GM12865 (cell line): ENCODE results near the gene NR4A3.

Experiments
- DNase-seq: peaks from one replicate; pipeline ENCODE4 v3.0.0; 2010; ENCODE audit warnings: low read depth
- H3K4me3 ChIP-seq: 2 replicates; pipeline ENCODE4 v1.5.1; 2011; ENCODE audit warnings: mild to moderate bottlenecking, low read depth, low read length, control low read depth
- TF ChIP-seq, protein P1 (sequence below): IDR thresholded peaks from 2 replicates; pipeline ENCODE4 v1.5.1; 2011; ENCODE audit warnings: low read length, control low read depth, low read depth, inconsistent platforms; ENCODE audit not compliant: insufficient read depth; ENCODE audit errors: missing control alignments

NR4A3 gene

DNA sequence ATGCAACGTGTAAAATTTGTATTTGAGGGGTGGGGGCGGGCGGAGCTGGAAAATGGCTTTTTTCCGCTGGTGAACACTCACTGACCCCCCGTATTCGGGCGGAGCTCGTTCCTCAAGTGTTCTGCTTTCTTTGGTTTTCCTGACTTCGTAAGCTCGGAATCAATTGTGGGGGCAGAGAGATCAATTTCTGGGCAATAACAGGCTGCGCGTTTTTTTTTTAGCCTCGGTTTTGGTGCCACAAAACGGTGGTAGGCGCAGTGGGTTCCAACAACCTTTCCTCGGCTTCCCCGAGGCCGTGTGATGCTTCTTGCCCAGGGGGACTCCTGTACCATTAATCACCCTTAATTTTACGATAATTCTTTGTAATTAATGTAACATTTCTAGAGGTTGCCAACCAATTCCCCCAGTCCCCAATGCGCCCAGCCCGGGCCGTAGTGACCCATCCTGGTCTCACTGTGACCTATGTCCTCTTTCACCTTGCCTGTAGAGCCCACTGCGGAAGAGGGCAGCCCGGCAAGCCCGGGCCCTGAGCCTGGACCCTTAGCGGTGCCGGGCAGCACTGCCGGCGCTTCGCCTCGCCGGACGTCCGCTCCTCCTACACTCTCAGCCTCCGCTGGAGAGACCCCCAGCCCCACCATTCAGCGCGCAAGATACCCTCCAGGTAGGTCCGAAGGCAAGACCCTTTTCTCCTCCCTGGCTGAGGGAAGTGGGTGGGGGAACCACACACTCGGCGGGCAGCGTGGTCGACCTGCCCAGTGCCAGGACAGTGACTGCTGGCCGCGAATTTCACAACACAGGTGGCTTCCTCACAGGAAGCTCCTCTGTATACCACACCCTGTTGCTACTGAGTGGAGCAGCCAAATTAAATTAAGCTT lies 3.7 kb downstream of the NR4A3 start:
- TF ChIP-seq, protein P1, sequence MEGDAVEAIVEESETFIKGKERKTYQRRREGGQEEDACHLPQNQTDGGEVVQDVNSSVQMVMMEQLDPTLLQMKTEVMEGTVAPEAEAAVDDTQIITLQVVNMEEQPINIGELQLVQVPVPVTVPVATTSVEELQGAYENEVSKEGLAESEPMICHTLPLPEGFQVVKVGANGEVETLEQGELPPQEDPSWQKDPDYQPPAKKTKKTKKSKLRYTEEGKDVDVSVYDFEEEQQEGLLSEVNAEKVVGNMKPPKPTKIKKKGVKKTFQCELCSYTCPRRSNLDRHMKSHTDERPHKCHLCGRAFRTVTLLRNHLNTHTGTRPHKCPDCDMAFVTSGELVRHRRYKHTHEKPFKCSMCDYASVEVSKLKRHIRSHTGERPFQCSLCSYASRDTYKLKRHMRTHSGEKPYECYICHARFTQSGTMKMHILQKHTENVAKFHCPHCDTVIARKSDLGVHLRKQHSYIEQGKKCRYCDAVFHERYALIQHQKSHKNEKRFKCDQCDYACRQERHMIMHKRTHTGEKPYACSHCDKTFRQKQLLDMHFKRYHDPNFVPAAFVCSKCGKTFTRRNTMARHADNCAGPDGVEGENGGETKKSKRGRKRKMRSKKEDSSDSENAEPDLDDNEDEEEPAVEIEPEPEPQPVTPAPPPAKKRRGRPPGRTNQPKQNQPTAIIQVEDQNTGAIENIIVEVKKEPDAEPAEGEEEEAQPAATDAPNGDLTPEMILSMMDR = no peak
- DNase-seq = no peak
- H3K4me3 ChIP-seq = peak overlapping the region; percentile 70

DNA sequence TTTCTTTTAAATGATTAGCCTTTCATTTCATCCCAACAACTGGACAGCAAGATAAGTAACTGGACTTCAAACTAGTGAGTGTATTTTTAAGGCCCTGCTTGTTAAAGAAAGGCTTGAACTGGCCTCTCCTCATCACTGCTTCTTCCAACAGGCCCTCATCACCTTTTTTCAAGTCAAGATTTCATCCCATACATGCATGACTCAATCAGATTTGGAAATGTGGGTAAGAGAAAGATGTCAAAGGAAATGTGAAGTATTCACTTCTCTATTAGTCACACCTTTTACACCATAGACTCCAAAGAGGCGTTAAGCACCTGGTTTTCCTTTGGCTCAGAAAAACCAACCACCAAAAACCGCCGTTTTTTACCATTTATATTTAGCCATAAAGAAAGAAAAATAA lies 4.9 kb downstream of the NR4A3 start:
- no peak overlapping the region for H3K4me3 ChIP-seq
- DNase-seq = no peak
- TF ChIP-seq, protein P1 = no peak

DNA sequence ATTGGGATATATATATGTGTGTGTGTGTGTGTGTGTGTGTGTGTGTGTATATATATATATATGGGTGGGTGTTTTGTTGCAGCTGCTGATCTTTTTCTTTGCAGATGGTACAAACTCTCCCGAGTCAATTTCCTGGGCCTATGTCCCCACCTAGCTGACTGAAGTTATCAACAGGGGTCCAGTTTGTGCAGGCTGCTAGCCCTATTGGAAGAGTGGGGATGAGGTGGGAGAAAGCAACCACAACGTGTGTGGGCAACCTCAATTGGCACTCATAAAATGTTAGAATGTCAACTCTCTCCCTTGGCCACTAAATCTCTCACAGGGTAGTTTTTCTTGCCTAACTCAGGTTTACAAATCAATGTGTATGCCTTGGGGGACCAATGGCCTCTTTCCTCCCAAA lies 5.6 kb downstream of the NR4A3 start:
- no peak for DNase-seq
- no peak overlapping the region for H3K4me3 ChIP-seq
- TF ChIP-seq, protein P1 = no peak

DNA sequence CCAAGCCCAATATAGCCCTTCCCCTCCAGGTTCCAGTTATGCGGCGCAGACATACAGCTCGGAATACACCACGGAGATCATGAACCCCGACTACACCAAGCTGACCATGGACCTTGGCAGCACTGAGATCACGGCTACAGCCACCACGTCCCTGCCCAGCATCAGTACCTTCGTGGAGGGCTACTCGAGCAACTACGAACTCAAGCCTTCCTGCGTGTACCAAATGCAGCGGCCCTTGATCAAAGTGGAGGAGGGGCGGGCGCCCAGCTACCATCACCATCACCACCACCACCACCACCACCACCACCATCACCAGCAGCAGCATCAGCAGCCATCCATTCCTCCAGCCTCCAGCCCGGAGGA lies 6.3 kb downstream of the NR4A3 start:
- TF ChIP-seq, protein P1 = no peak
- H3K4me3 ChIP-seq = no peak overlapping the region
- DNase-seq = no peak

DNA sequence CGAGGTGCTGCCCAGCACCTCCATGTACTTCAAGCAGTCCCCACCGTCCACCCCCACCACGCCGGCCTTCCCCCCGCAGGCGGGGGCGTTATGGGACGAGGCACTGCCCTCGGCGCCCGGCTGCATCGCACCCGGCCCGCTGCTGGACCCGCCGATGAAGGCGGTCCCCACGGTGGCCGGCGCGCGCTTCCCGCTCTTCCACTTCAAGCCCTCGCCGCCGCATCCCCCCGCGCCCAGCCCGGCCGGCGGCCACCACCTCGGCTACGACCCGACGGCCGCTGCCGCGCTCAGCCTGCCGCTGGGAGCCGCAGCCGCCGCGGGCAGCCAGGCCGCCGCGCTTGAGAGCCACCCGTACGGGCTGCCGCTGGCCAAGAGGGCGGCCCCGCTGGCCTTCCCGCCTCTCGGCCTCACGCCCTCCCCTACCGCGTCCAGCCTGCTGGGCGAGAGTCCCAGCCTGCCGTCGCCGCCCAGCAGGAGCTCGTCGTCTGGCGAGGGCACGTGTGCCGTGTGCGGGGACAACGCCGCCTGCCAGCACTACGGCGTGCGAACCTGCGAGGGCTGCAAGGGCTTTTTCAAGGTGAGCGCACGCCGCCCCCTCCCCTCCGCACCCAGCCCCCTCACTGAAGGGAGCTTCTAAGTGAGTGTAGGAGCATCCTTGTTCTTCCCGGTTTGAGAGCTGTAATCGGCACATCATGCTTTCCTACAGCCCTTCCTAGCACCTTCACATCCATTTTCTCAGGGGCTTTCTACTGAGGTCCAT lies 6.9 kb downstream of the NR4A3 start:
- no peak overlapping the region for H3K4me3 ChIP-seq
- no peak for DNase-seq
- TF ChIP-seq, protein P1 = no peak

DNA sequence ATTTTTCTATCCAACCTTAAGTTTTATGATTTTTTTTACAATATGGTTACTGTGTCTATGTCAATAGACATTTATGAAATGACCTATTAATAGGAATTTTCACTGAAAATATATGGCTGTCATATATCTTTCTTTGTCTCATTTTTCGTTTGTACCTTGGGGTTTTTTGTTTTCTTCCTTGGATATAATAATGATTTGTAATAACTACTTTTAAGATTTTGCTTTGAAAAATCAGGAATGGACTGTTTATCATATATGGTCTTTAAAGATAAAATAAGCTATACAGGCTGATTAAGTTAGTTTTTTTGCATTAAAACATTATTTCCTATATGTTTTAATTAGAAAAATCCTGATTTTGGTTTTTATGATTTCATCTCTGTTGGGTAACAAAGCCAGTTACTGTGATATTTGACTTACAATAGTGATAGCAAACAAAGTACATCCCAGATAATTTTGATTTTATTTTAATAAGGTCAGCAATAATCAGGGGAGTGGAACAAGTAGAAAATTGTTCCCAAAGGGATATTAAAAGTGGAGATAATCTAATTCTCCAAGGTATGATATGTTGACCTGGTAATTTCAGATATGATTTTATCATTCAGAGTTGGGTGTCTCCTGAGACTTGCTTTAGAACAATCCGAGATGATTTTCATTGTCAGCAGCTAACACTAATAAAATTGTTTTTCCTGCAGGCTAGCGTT lies 10.3 kb downstream of the NR4A3 start:
- TF ChIP-seq, protein P1 = no peak

More for the DNA sequence above, 10.3 kb downstream of the NR4A3 start:
- H3K4me3 ChIP-seq = no peak overlapping the region
- DNase-seq = no peak
